Type B pancreatic cell (in vitro differentiated cells): ENCODE results near the gene UHRF1. TPM values are rescaled to one million over a fixed set of nuclear protein-coding genes. Genes with fewer than 3 reads are reported as not detected.
A peak's percentile ranks its signal among the peaks of the same experiment; 100 is the strongest.

Experiments used
- DNase-seq: peaks from one replicate; pipeline ENCODE4 v3.0.0; 2021; ENCODE audit warnings: mixed read lengths; ENCODE audit not compliant: unreplicated experiment; ENCODE audit errors: extremely low spot score
- H3K27ac Mint-ChIP-seq: 2 replicates; pipeline ENCODE4 v1.8.0; 2021; ENCODE audit warnings: mild to moderate bottlenecking, mixed read lengths
- H3K27me3 Mint-ChIP-seq: 2 replicates; pipeline ENCODE4 v1.8.0; 2021; ENCODE audit warnings: mixed read lengths
- H3K36me3 Mint-ChIP-seq: 2 replicates; pipeline ENCODE4 v1.8.0; 2021; ENCODE audit warnings: mixed read lengths
- H3K4me1 Mint-ChIP-seq: one replicate; pipeline ENCODE4 v1.8.0; 2021; ENCODE audit warnings: mixed read lengths; ENCODE audit not compliant: unreplicated experiment
- H3K4me3 Mint-ChIP-seq: 2 replicates; pipeline ENCODE4 v1.8.0; 2021; ENCODE audit warnings: mild to moderate bottlenecking, mixed read lengths
- H3K9me3 Mint-ChIP-seq: 2 replicates; pipeline ENCODE4 v1.8.0; 2021; ENCODE audit warnings: mixed read lengths
- total RNA-seq: library from RNA; stranded (reverse); gene quantifications from 2 replicates; pipeline ENCODE4 v1.2.1, GENCODE V29; 2021; ENCODE audit warnings: low replicate concordance
- TF ChIP-seq, protein P1 (sequence below): fragments of 200-600 bp; sonication (generic); conservative IDR thresholded peaks from 2 replicates; pipeline ENCODE4 v1.5.0; 2021; ENCODE audit warnings: antibody characterized with exemption, mild to moderate bottlenecking

The UHRF1 gene
- total RNA-seq, 1 donor from 2014 or later, result 79.1 TPM

DNA sequence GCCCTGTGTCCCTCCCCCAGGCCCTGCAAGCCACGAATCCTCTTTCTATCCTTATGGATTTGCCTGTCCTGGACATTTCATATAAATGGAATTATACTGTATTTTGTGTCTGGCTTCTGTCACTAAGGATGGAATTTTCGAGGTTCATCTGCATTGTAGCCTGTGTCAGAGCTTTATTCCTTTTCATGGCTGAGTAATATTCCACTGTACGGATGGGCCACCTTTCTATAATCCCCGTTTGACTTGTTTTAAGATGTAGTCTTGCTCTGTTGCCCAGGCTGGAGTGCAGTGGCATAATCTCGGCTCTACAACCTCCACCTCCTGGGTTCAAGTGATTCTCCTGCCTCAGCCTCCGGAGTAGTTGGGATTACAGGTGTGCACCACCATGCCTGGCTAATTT is 55.8 kb downstream of the UHRF1 start:
- TF ChIP-seq, protein P1, sequence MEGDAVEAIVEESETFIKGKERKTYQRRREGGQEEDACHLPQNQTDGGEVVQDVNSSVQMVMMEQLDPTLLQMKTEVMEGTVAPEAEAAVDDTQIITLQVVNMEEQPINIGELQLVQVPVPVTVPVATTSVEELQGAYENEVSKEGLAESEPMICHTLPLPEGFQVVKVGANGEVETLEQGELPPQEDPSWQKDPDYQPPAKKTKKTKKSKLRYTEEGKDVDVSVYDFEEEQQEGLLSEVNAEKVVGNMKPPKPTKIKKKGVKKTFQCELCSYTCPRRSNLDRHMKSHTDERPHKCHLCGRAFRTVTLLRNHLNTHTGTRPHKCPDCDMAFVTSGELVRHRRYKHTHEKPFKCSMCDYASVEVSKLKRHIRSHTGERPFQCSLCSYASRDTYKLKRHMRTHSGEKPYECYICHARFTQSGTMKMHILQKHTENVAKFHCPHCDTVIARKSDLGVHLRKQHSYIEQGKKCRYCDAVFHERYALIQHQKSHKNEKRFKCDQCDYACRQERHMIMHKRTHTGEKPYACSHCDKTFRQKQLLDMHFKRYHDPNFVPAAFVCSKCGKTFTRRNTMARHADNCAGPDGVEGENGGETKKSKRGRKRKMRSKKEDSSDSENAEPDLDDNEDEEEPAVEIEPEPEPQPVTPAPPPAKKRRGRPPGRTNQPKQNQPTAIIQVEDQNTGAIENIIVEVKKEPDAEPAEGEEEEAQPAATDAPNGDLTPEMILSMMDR, result no peak
- no peak overlapping the region for H3K27ac Mint-ChIP-seq
- H3K4me3 Mint-ChIP-seq, result no peak overlapping the region
- H3K27me3 Mint-ChIP-seq, result no peaks in the 10 kb centered on the region
- peaks cover 7% of the 10 kb centered on the region for H3K4me1 Mint-ChIP-seq
- no peak for DNase-seq
- H3K9me3 Mint-ChIP-seq, result no peaks in the 10 kb centered on the region
- peaks cover 7% of the 10 kb centered on the region for H3K36me3 Mint-ChIP-seq

DNA sequence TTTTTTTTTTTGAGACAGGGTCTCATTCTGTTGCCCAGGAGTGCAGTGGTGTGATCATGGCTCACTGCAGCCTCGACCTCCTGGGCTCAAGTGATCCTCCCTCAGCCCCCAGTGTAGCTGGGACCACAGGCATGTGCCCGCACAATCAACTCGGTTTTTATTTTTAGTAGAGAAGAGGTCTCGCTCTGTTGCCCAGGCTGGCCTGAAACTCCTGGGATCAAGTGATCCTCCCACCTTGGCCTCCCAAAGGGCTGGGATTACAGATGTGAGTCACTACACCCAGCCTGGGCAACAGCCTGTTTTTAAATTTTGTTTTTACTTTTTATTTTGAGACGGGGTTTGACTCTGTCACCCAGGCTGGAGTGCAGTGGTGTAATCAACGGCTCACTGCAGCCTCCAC is 57.3 kb downstream of the UHRF1 start:
- H3K4me3 Mint-ChIP-seq, result no peak overlapping the region
- no peaks in the 10 kb centered on the region for H3K27me3 Mint-ChIP-seq
- peak overlapping the region; percentile 26 for H3K27ac Mint-ChIP-seq
- DNase-seq, result no peak
- peaks cover 7% of the 10 kb centered on the region for H3K36me3 Mint-ChIP-seq
- TF ChIP-seq, protein P1, result no peak
- H3K4me1 Mint-ChIP-seq, result peaks cover 22% of the 10 kb centered on the region
- H3K9me3 Mint-ChIP-seq, result no peaks in the 10 kb centered on the region

DNA sequence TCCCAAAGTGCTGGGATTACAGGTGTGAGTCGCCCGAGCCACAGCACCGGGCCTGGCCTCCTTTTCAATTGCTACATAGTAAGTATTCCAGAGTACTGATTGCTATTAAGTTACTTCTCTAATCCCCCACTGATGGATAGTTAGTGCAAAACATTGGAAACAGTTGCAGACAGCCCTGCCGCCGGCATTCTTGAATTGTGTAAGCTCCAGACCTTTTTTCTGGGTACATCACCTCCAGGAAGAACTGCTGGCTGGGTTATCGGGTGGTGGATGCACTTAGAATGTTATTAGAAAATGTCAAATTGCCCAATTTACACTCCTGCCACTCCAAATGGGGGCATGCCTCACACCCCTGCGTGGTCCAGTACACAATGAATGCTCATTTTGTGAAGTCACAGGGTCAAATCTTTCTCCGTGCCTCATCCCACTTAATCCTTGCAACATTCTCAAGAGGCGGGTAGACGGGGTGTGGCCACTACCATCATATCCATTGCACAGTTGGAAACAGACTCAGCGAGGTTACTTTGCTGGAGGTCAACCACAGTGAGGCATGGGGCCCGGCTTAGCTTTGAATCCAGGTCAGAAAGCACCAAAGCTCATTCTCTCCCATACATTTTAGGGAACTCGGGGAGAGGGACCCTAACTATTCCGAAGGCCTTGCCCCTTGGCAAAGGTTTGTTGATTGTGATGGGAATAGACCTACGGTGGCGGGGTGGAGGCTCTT is 58.6 kb downstream of the UHRF1 start:
- H3K27me3 Mint-ChIP-seq, result no peaks in the 10 kb centered on the region
- DNase-seq, result no peak
- TF ChIP-seq, protein P1, result no peak
- H3K27ac Mint-ChIP-seq, result peak overlapping the region; percentile 88
- no peaks in the 10 kb centered on the region for H3K9me3 Mint-ChIP-seq
- peak overlapping the region; percentile 88 for H3K4me3 Mint-ChIP-seq
- peaks cover 4% of the 10 kb centered on the region for H3K36me3 Mint-ChIP-seq
- peaks cover 28% of the 10 kb centered on the region for H3K4me1 Mint-ChIP-seq

DNA sequence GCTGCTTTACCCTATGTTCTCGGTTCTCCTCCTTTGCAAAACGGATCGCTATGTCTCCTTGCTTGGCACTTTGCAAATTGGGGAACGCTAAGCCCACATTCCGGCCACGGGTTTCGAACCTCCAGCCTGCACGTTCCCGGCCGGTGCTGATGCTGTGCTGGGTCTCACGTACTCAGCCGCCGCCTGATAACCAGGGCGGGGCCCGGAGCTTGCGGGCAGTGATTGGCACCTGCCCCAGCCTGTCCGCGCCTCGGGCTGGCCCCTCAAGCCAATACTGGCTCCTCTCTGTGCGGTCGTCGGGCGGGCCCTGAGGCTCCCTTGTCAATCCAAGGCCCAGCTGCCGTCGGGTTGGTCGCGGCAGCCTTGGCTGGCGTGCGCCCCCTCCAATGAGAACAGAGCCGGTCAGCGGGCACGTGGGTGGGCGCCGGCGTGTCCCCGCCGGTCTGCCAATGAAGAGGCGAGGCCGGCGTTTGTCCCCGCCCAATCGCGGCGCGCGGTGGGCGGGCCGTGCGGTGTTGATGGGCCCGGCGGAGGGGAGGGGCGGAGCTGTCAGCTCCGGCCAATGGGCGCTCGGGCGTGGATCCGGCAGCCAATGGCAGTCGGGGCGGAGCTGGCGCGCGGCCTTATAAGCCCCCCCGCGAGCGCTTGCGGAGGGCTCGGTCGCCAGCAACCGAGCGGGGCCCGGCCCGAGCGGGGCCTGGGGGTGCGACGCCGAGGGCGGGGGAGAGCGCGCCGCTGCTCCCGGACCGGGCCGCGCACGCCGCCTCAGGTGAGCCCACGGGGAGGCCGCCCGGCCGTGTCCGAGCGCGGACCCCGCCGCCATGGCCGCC is 59.4 kb downstream of the UHRF1 start, which contains the start of gene KDM4B:
KDM4B (plus strand) TSS at position 652 of the 830 bp plus-strand sequence. CDS start 63,778 bp downstream, outside the sequence.
- TF ChIP-seq, protein P1, result no peak
- peaks cover 4% of the 10 kb centered on the region for H3K36me3 Mint-ChIP-seq
- H3K27ac Mint-ChIP-seq, result peak within 1 kb of the TSS; percentile 92
- H3K27me3 Mint-ChIP-seq, result no peaks in the 10 kb centered on the region
- H3K9me3 Mint-ChIP-seq, result no peaks in the 10 kb centered on the region
- H3K4me3 Mint-ChIP-seq, result peak within 1 kb of the TSS; percentile 93
- peaks cover 31% of the 10 kb centered on the region for H3K4me1 Mint-ChIP-seq
- DNase-seq, result peak; percentile 100

DNA sequence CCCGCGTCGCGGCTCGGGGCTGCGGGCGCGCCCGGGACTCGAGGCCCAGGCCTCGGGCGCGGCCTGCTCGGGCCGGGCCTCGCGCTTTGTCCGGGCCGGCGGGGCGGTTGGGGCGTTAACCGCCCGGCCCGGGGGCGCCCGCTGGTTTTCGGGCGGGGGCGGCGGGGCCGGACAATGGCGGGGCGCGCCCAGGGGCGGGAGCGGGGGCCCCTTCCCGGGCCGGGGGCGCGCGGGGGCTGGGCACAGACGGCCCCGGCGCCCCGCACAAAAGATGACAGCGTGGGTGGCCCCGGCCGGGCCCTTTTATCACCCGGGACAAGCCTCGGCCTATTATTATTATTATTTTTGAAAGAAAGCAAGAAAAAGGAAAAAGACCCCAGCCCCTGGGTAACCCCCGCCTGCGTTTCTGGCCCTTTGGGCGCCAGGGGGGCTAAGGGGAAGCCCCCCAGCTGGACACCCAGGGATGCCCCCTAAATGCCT is 60.0 kb downstream of the UHRF1 start:
- peak overlapping the region; percentile 92 for H3K27ac Mint-ChIP-seq
- DNase-seq, result no peak

More for the DNA sequence above, 60.0 kb downstream of the UHRF1 start:
- no peaks in the 10 kb centered on the region for H3K9me3 Mint-ChIP-seq
- H3K4me1 Mint-ChIP-seq, result peaks cover 31% of the 10 kb centered on the region
- TF ChIP-seq, protein P1, result no peak
- peaks cover 4% of the 10 kb centered on the region for H3K36me3 Mint-ChIP-seq
- H3K4me3 Mint-ChIP-seq, result peak overlapping the region; percentile 93
- no peaks in the 10 kb centered on the region for H3K27me3 Mint-ChIP-seq
